Measurements from ENCODE around the gene MEF2D.

The MEF2D gene

GRCh38 chr1:156451505-156452160 lies 48.9 kb downstream of the MEF2D start:
- no peak for TF ChIP-seq CTCF (IDR thresholded peaks at IDR 0.05)

GRCh38 chr1:156448134-156448967 lies 52.2 kb downstream of the MEF2D start:
- Histone ChIP-seq H3K36me3 (no peaks in the 10 kb centered on the region), H3K27me3 (peaks cover 92% of the 10 kb centered on the region), H3K4me1 (ENCODE audit: control insufficient read depth in 1 of 2, insufficient read depth in 1 of 2, low read depth in 1 of 2, low read length in 1 of 2) (peaks cover 5% of the 10 kb centered on the region in 2 experiments), H3K9me3 (no peaks in the 10 kb centered on the region), H3K4me3 (ENCODE audit: low read depth in 1 of 2, low read length in 1 of 2) (no peak overlapping the region), H3K27ac (no peak overlapping the region)
- TF ChIP-seq CTCF (IDR thresholded peaks at IDR 0.05) = no peak

More at GRCh38 chr1:156451505-156452160, 48.9 kb downstream of the MEF2D start:
- Histone ChIP-seq H3K9me3 (no peaks in the 10 kb centered on the region), H3K4me3 (ENCODE audit: low read depth in 1 of 2, low read length in 1 of 2) (no peak overlapping the region), H3K27me3 (peaks cover 89% of the 10 kb centered on the region), H3K4me1 (ENCODE audit: control insufficient read depth in 1 of 2, insufficient read depth in 1 of 2, low read depth in 1 of 2, low read length in 1 of 2) (peaks cover 8 to 12% of the 10 kb centered on the region in 2 experiments), H3K27ac (no peak overlapping the region), H3K36me3 (no peaks in the 10 kb centered on the region)

GRCh38 chr1:156445789-156446263 lies 54.7 kb downstream of the MEF2D start:
- Histone ChIP-seq H3K4me1 (ENCODE audit: control insufficient read depth in 1 of 2, insufficient read depth in 1 of 2, low read depth in 1 of 2, low read length in 1 of 2) (no peaks in the 10 kb centered on the region), H3K27me3 (peaks cover 99% of the 10 kb centered on the region), H3K4me3 (ENCODE audit: low read depth in 1 of 2, low read length in 1 of 2) (no peak overlapping the region), H3K9me3 (no peaks in the 10 kb centered on the region), H3K36me3 (no peaks in the 10 kb centered on the region), H3K27ac (no peak overlapping the region)
- TF ChIP-seq CTCF (IDR thresholded peaks at IDR 0.05) = peak; percentile 93

GRCh38 chr1:156444407-156445001 lies 56.1 kb downstream of the MEF2D start:
- Histone ChIP-seq H3K27me3 (peaks cover 99% of the 10 kb centered on the region), H3K36me3 (no peaks in the 10 kb centered on the region), H3K4me1 (ENCODE audit: control insufficient read depth in 1 of 2, insufficient read depth in 1 of 2, low read depth in 1 of 2, low read length in 1 of 2) (no peaks in the 10 kb centered on the region), H3K4me3 (ENCODE audit: low read depth in 1 of 2, low read length in 1 of 2) (no peak overlapping the region), H3K27ac (no peak overlapping the region), H3K9me3 (no peaks in the 10 kb centered on the region)
- no peak for TF ChIP-seq CTCF (IDR thresholded peaks at IDR 0.05)

- H3K4me3 ChIP-seq (ENCODE audit: low read depth in 1 of 2, low read length in 1 of 2) = no peak overlapping the region
- H3K36me3 ChIP-seq = no peaks in the 10 kb centered on the region
- H3K27ac ChIP-seq = no peak overlapping the region
- H3K4me1 ChIP-seq (ENCODE audit: control insufficient read depth in 1 of 2, insufficient read depth in 1 of 2, low read depth in 1 of 2, low read length in 1 of 2) = no peaks in the 10 kb centered on the region
- peaks cover 99% of the 10 kb centered on the region for H3K27me3 ChIP-seq
- H3K9me3 ChIP-seq = no peaks in the 10 kb centered on the region
- no peak for TF ChIP-seq CTCF (IDR thresholded peaks at IDR 0.05)
Measured at GRCh38 chr1:156443286-156443685, 57.3 kb downstream of the MEF2D start.

Data from neutrophil (primary cell).